ENCODE results near the gene LMAN2.
"Not testable (repeated sequence)": the region's sequence is repeated elsewhere in the genome, so short reads cannot be mapped to it uniquely, and the experiment has no call there.

Gene LMAN2

GRCh38 chr5:177309351-177310191, 41.9 kb downstream of the LMAN2 start:
- in situ Hi-C loops (cut with MboI; ENCODE audit: low sequenced_read_pairs) = no loop called here

- in situ Hi-C loops (cut with MboI; ENCODE audit: low sequenced_read_pairs) = no loop called here
Measured at GRCh38 chr5:177308740-177309139, 42.7 kb downstream of the LMAN2 start.

- in situ Hi-C loops (cut with MboI; ENCODE audit: low sequenced_read_pairs) = no loop called here
Measured at GRCh38 chr5:177307544-177308363, 43.7 kb downstream of the LMAN2 start.

- in situ Hi-C loops (cut with MboI; ENCODE audit: low sequenced_read_pairs) = no loop called here
Measured at GRCh38 chr5:177306674-177307543, 44.6 kb downstream of the LMAN2 start.

GRCh38 chr5:177306103-177306640, 45.3 kb downstream of the LMAN2 start:
- in situ Hi-C loops (cut with MboI; ENCODE audit: low sequenced_read_pairs) = not testable (repeated sequence)

GRCh38 chr5:177304392-177305119, 46.9 kb downstream of the LMAN2 start:
- in situ Hi-C loops (cut with MboI; ENCODE audit: low sequenced_read_pairs) = no loop called here

GRCh38 chr5:177303925-177304391, 47.5 kb downstream of the LMAN2 start:
- in situ Hi-C loops (cut with MboI; ENCODE audit: low sequenced_read_pairs) = no loop called here

- in situ Hi-C loops (cut with MboI; ENCODE audit: low sequenced_read_pairs) = no loop called here
Measured at GRCh38 chr5:177303121-177303924, 48.1 kb downstream of the LMAN2 start, which contains the start of the genes PRELID1 and RAB24. TSS of gene PRELID1 (plus strand) at chr5:177303799. CDS start at chr5:177303986, 187 bp downstream. TSS of gene RAB24 (minus strand) at chr5:177303719. CDS start at chr5:177303288, 431 bp downstream.

- in situ Hi-C loops (cut with MboI; ENCODE audit: low sequenced_read_pairs) = no loop called here
Measured at GRCh38 chr5:177302354-177303110, 48.9 kb downstream of the LMAN2 start.

- in situ Hi-C loops (cut with MboI; ENCODE audit: low sequenced_read_pairs) = no loop called here
Measured at GRCh38 chr5:177301503-177302165, 49.8 kb downstream of the LMAN2 start.

GRCh38 chr5:177300951-177301350, 50.5 kb downstream of the LMAN2 start:
- in situ Hi-C loops (cut with MboI; ENCODE audit: low sequenced_read_pairs) = no loop called here

GRCh38 chr5:177300236-177300880, 51.1 kb downstream of the LMAN2 start:
- in situ Hi-C loops (cut with MboI; ENCODE audit: low sequenced_read_pairs) = no loop called here

- in situ Hi-C loops (cut with MboI; ENCODE audit: low sequenced_read_pairs) = no loop called here
Measured at GRCh38 chr5:177299697-177300096, 51.8 kb downstream of the LMAN2 start.

- in situ Hi-C loops (cut with MboI; ENCODE audit: low sequenced_read_pairs) = no loop called here
Measured at GRCh38 chr5:177297922-177298321, 53.5 kb downstream of the LMAN2 start.

GRCh38 chr5:177296581-177296980, 54.9 kb downstream of the LMAN2 start:
- in situ Hi-C loops (cut with MboI; ENCODE audit: low sequenced_read_pairs) = no loop called here

- in situ Hi-C loops (cut with MboI; ENCODE audit: low sequenced_read_pairs) = no loop called here
Measured at GRCh38 chr5:177295924-177296323, 55.5 kb downstream of the LMAN2 start.

- in situ Hi-C loops (cut with MboI; ENCODE audit: low sequenced_read_pairs) = no loop called here
Measured at GRCh38 chr5:177294632-177295031, 56.8 kb downstream of the LMAN2 start.
